ENCODE data around the gene FZD8.

The FZD8 gene

GRCh38 chr10:35607475-35608327 lies 34.4 kb downstream of the FZD8 start:
- DNase-seq: peak in 1 of 56 donors; percentile 6

- no peak for DNase-seq
These were observed 35.7 kb downstream of the FZD8 start for GRCh38 chr10:35606430-35606829.

- DNase-seq: no peak
These were observed 36.9 kb downstream of the FZD8 start, which contains the start of gene GJD4 for GRCh38 chr10:35605191-35605590. GJD4 (plus strand) TSS chr10:35605341; CDS start chr10:35605568, 227 bp downstream.

- no peak for DNase-seq
These were observed 41.9 kb downstream of the FZD8 start for GRCh38 chr10:35600193-35600592.

GRCh38 chr10:35598379-35598778 lies 43.7 kb downstream of the FZD8 start:
- no peak for DNase-seq

GRCh38 chr10:35595106-35595505 lies 47.0 kb downstream of the FZD8 start:
- DNase-seq: no peak

- no peak for DNase-seq
These were observed 47.7 kb downstream of the FZD8 start for GRCh38 chr10:35594115-35595079.

- DNase-seq: no peak
These were observed 49.7 kb downstream of the FZD8 start for GRCh38 chr10:35592441-35592840.

GRCh38 chr10:35588836-35589235 lies 53.3 kb downstream of the FZD8 start:
- DNase-seq: no peak
